IPS DF 19.7 (cell line): ENCODE measurements around the gene FNDC11.
"Not testable (repeated sequence)": the region's sequence is repeated elsewhere in the genome, so short reads cannot be mapped to it uniquely, and the experiment has no call there.

Source experiments
- DNase-seq: peaks from one replicate; pipeline ENCODE4 v3.0.0-alpha.2; 2013; ENCODE audit warnings: low read depth, low spot score

Gene FNDC11

GRCh38 chr20:63598479-63599395, 44.8 kb downstream of the FNDC11 start:
- no peak for DNase-seq

GRCh38 chr20:63599396-63600050, 45.6 kb downstream of the FNDC11 start:
- no peak for DNase-seq

- not testable (repeated sequence) for DNase-seq
These were observed 47.7 kb downstream of the FNDC11 start for GRCh38 chr20:63601679-63602078.

- no peak for DNase-seq
These were observed 48.4 kb downstream of the FNDC11 start for GRCh38 chr20:63602321-63602720.
